GM12873 (cell line): ENCODE results near the gene INO80D.

Experiments used
- CTCF ChIP-seq: IDR thresholded peaks from 2 replicates; pipeline ENCODE4 v1.5.1; 2012; ENCODE audit warnings: low read depth, mild to moderate bottlenecking, moderate library complexity, low read length, control low read depth; ENCODE audit not compliant: insufficient read depth; ENCODE audit errors: missing control alignments

Gene INO80D

GRCh38 chr2:205959521-205959920 lies 126.5 kb downstream of the INO80D start:
- TF ChIP-seq CTCF: no peak

GRCh38 chr2:205957452-205958154 lies 128.4 kb downstream of the INO80D start:
- no peak for TF ChIP-seq CTCF

GRCh38 chr2:205954707-205955106 lies 131.3 kb downstream of the INO80D start:
- no peak for TF ChIP-seq CTCF

DNA sequence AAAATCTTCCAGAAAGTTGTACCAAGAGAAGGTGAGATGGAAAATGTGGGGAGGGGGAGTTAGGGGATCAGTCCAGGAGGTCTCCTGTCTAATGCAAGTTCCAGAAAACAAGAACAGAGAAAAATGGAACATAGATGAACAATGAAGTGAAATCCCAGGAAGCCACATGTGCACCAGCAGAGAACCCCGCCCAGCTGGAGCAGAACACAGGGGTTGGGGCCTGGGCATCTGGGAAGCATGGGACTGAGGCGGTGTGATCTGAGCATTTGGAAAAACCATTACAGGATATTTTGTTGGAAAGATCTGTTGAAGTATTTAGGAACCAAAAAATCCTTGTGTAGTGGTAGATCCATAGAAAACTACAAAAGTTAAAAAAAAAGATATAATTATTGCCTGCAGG lies 133.7 kb downstream of the INO80D start:
- no peak for TF ChIP-seq CTCF

DNA sequence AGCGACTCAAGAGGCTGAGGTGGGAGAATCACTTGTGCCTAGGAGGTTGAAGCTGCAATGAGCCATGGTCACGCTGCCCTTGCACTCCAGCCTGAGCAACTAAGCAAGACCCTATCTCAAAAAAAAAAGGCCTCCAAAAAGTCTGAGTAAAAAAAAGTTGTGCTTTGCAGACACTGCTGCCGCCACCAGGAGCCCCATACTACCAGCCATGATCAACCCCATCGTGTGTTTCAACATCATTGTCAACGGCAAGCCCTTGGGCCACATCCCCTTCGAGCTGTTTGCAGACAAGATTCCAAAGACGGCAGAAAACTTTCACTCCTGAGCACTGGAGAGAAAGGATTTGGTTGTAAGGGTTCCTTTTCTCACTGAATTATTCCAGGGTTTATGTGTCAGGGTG lies 137.1 kb downstream of the INO80D start:
- no peak for TF ChIP-seq CTCF

DNA sequence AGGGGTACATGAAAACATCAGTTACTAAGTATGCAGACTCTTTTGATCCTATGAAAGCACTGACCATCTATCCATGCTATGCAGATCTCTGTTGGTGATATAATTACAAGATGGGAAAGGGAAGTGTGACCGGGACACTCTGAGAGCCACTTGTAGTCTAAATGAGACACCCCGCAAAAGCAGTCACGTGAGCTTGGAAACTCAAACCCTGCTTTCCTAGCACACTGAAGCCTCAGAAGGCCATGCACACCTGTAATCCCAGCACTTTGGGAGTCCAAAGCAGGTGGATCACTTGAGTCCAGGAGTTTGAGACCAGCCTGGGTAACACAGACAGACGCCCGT lies 137.5 kb downstream of the INO80D start:
- no peak for TF ChIP-seq CTCF

DNA sequence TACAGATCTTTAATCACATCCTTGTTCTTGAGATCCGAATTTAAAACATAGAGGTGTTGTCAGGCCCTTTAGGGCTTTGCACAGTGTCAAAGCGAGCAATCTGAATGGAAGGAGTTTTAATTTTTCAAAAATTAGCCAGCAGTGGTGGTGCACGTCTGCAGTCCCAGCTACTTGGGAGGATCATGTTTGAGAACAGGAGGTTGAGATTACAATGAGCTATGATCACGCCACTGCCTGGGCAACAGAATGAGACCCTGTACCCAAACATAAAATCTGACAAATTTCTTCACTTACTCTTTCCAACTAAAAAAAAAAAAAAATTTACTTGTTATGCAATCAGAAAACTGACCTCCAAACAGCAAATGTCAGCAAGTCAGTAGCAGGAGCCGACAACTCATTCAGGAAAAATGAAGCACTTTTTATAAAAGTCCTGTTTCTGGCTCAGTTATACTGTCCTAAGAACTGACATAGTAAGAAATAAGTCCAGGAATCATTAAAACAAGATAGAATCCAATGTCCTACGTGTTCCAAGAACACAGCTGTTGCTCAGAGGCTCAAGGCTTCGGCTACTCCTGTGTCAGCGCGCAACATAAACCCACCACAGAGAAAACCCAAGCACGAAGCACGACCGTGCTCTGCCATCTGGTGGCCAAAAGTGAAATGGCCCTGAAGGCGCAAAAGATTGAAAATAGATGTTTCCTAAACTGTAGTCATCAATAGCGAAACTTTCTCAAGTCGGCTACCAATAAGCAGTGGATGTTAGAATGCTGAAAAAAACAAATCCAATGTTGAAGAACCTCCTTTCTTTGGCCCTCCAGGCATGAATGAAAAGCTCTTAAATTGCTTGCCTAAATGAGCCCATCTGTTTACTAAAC lies 138.1 kb downstream of the INO80D start:
- TF ChIP-seq CTCF: peak; percentile 92
